ENCODE data around the gene RASSF4.
A peak's percentile ranks its signal among the peaks of the same experiment; 100 is the strongest.

RASSF4 gene

GRCh38 chr10:44930904-44931620 lies 28.5 kb upstream of the RASSF4 start:
- in situ Hi-C loops (cut with MboI; ENCODE audit: low sequenced_read_pairs, unreplicated experiment), result no loop called here
- no peak for TF ChIP-seq CTCF (IDR thresholded peaks at IDR 0.05; ENCODE audit: borderline replicate concordance, control extremely low read depth, extremely low read depth, insufficient read depth, missing control alignments)
- DNase-seq (ENCODE audit: low spot score), result no peak

- in situ Hi-C loops (cut with MboI; ENCODE audit: low sequenced_read_pairs, unreplicated experiment), result no loop called here
- DNase-seq (ENCODE audit: low spot score), result no peak
- no peak for TF ChIP-seq CTCF (IDR thresholded peaks at IDR 0.05; ENCODE audit: borderline replicate concordance, control extremely low read depth, extremely low read depth, insufficient read depth, missing control alignments)
Observed at GRCh38 chr10:44931621-44932516, 27.7 kb upstream of the RASSF4 start.

GRCh38 chr10:44932517-44933450 lies 26.8 kb upstream of the RASSF4 start:
- DNase-seq (ENCODE audit: low spot score), result peak; percentile 89
- in situ Hi-C loops (cut with MboI; ENCODE audit: low sequenced_read_pairs, unreplicated experiment), result no loop called here
- peak; percentile 97 for TF ChIP-seq CTCF (IDR thresholded peaks at IDR 0.05; ENCODE audit: borderline replicate concordance, control extremely low read depth, extremely low read depth, insufficient read depth, missing control alignments)

GRCh38 chr10:44933451-44934321 lies 25.9 kb upstream of the RASSF4 start:
- no peak for DNase-seq (ENCODE audit: low spot score)
- TF ChIP-seq CTCF (IDR thresholded peaks at IDR 0.05; ENCODE audit: borderline replicate concordance, control extremely low read depth, extremely low read depth, insufficient read depth, missing control alignments), result no peak
- in situ Hi-C loops (cut with MboI; ENCODE audit: low sequenced_read_pairs, unreplicated experiment), result no loop called here

GRCh38 chr10:44934416-44935200 lies 25.0 kb upstream of the RASSF4 start:
- no peak for TF ChIP-seq CTCF (IDR thresholded peaks at IDR 0.05; ENCODE audit: borderline replicate concordance, control extremely low read depth, extremely low read depth, insufficient read depth, missing control alignments)
- in situ Hi-C loops (cut with MboI; ENCODE audit: low sequenced_read_pairs, unreplicated experiment), result no loop called here
- DNase-seq (ENCODE audit: low spot score), result no peak

All from GM13976 (cell line).